HepG2 (cell line): ENCODE measurements around the gene ADRA1B. TPM values are rescaled to one million over a fixed set of nuclear protein-coding genes. Genes with fewer than 3 reads are reported as not detected.

ENCODE experiments used
- CENPT ChIP-seq: sonication (generic); formaldehyde crosslinking; IDR thresholded peaks from 2 replicates; pipeline ENCODE4 v1.8.0; 2022; ENCODE audit warnings: low read depth, mild to moderate bottlenecking, moderate library complexity, missing genetic modification reagents
- GABPB1 ChIP-seq: IDR thresholded peaks from 2 replicates; pipeline ENCODE4 v1.6.1; 2016; ENCODE audit warnings: mild to moderate bottlenecking, missing genetic modification reagents, moderate library complexity, missing compliant biosample characterization
- GRHL1 ChIP-seq: sonication (generic); formaldehyde crosslinking; conservative IDR thresholded peaks from 2 replicates; pipeline ENCODE4 v1.8.0; 2022; ENCODE audit warnings: missing genetic modification reagents
- MBNL3 ChIP-seq: fragments of 250-450 bp; sonication (Bioruptor Pico); conservative IDR thresholded peaks from 2 replicates; pipeline ENCODE4 v1.8.0; 2022; ENCODE audit warnings: mild to moderate bottlenecking, inconsistent platforms
- PHF8 ChIP-seq: sonication (generic); formaldehyde crosslinking; IDR thresholded peaks from 2 replicates; pipeline ENCODE4 v1.5.0; 2020; ENCODE audit warnings: missing genetic modification reagents
- ZBTB7B ChIP-seq: sonication (generic); formaldehyde crosslinking; IDR thresholded peaks from 2 replicates; pipeline ENCODE4 v1.4.0; 2020; ENCODE audit warnings: missing genetic modification reagents
- ZNF235 ChIP-seq: sonication (generic); formaldehyde crosslinking; IDR thresholded peaks from 2 replicates; pipeline ENCODE4 v1.8.1; 2023; ENCODE audit warnings: mild to moderate bottlenecking, missing genetic modification reagents, borderline replicate concordance
- ZNF280D ChIP-seq: sonication (generic); formaldehyde crosslinking; IDR thresholded peaks from 2 replicates; pipeline ENCODE4 v1.5.1; 2020; ENCODE audit warnings: mild to moderate bottlenecking, missing genetic modification reagents
- ZNF605 ChIP-seq: sonication (generic); formaldehyde crosslinking; IDR thresholded peaks from 2 replicates; pipeline ENCODE4 v1.8.0; 2022; ENCODE audit warnings: mild to moderate bottlenecking, missing genetic modification reagents
- ZSCAN21 ChIP-seq: sonication (generic); formaldehyde crosslinking; IDR thresholded peaks from 2 replicates; pipeline ENCODE4 v1.8.0; 2022; ENCODE audit warnings: mild to moderate bottlenecking, missing genetic modification reagents, moderate library complexity, borderline replicate concordance
- polyA plus RNA-seq, 8 experiments: library from polyadenylated mRNA; depleted of rRNA in 3 of 8; stranded (reverse) in 7 of 8; unstranded in 1 of 8; fragments of >200 nt; fragmentation: Illumina TruSeq in 4 of 8; extraction: Trizol in 4 of 8; gene quantifications; 2 replicates each; pipeline versions ENCODE4 v1.2.1 to v1.2.3, GENCODE V29; 2011 to 2016; ENCODE audit warnings: low read depth in 4 of 8, missing spikeins in 1 of 8, mixed read lengths in 1 of 8; ENCODE audit not compliant: insufficient read depth in 1 of 8
- total RNA-seq, 5 experiments: library from RNA; depleted of rRNA; stranded (reverse); fragments of >200 nt; fragmentation: Illumina TruSeq; extraction: Trizol; gene quantifications; 2 replicates each; pipeline ENCODE4 v1.2.3, GENCODE V29; 2016; ENCODE audit warnings: low read depth in 1 of 5
- TF ChIP-seq, protein P1 (sequence below): IDR thresholded peaks from 2 replicates; pipeline ENCODE4 v1.6.1; 2018; ENCODE audit warnings: missing genetic modification reagents, mild to moderate bottlenecking, missing compliant biosample characterization
- TF ChIP-seq, protein P2 (sequence below): sonication (generic); formaldehyde crosslinking; IDR thresholded peaks from 2 replicates; pipeline ENCODE4 v1.8.0; 2023; ENCODE audit warnings: mild to moderate bottlenecking, missing genetic modification reagents
- TF ChIP-seq, protein P3 (sequence below): sonication (generic); formaldehyde crosslinking; IDR thresholded peaks from 2 replicates; pipeline ENCODE4 v1.5.0; 2020; ENCODE audit warnings: mild to moderate bottlenecking, missing genetic modification reagents, borderline replicate concordance

The ADRA1B gene
- total and polyA plus RNA-seq, 2 of the 13 experiments (the other 11 are each of a cell fraction or from before 2014, with no cell fraction given): not detected

DNA sequence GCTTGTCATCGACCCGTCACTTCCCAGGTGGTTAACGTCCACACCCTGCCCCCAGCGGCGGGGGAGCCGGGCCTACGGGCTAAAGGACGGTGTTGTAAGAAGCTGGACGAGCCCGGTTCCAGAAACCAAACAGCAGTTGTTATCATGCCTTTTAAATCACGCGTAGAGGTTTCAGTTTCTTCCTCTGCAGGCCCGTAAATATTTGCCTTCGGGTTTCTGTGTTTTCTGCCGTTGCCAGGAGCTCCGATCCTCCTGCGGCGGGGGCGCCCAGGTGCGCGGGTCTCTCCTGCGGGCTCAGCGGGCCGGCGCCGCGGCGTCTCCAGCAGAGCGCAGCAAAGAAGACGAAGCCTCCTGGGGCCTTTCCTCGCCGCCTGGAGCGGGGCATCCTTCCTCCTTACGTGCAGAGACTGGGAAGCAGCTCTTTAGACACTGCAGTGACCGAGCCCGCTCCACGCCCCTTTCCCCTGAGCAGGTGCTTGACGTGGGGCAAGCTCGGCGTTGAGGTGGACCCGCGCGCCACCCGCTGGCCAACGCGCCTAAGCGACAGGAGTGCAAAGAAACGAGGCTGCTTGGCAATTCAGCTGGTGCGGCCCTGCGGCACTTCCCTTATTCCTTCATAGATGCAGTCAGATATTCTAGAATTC lies 70.9 kb downstream of the ADRA1B start (continued):
- no peak for TF ChIP-seq MBNL3 (CRISPR knock-in tag)
- 0 out of 2 replicates have a peak, but pooled peaks have one; percentile 45 for TF ChIP-seq ZNF280D (CRISPR knock-in tag)
- no peak for TF ChIP-seq GRHL1 (CRISPR knock-in tag)
- TF ChIP-seq PHF8: peak; percentile 38; the same call in 1 of the 2 replicates
- peak; percentile 36; the same call in 1 of the 2 replicates for TF ChIP-seq GABPB1 (CRISPR knock-in tag)
- TF ChIP-seq ZNF235: no peak
- TF ChIP-seq ZNF605: 0 out of 2 replicates have a peak, but pooled peaks have one; percentile 38
- TF ChIP-seq ZBTB7B (CRISPR knock-in tag): 0 out of 2 replicates have a peak, but pooled peaks have one; percentile 20
- TF ChIP-seq ZSCAN21 (CRISPR knock-in tag): peak; percentile 56; the same call in 1 of the 2 replicates
- TF ChIP-seq CENPT: no peak
- TF ChIP-seq, protein P1, sequence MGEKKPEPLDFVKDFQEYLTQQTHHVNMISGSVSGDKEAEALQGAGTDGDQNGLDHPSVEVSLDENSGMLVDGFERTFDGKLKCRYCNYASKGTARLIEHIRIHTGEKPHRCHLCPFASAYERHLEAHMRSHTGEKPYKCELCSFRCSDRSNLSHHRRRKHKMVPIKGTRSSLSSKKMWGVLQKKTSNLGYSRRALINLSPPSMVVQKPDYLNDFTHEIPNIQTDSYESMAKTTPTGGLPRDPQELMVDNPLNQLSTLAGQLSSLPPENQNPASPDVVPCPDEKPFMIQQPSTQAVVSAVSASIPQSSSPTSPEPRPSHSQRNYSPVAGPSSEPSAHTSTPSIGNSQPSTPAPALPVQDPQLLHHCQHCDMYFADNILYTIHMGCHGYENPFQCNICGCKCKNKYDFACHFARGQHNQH (CRISPR knock-in tag): 0 out of 2 replicates have a peak, but pooled peaks have one; percentile 21
- TF ChIP-seq, protein P2, sequence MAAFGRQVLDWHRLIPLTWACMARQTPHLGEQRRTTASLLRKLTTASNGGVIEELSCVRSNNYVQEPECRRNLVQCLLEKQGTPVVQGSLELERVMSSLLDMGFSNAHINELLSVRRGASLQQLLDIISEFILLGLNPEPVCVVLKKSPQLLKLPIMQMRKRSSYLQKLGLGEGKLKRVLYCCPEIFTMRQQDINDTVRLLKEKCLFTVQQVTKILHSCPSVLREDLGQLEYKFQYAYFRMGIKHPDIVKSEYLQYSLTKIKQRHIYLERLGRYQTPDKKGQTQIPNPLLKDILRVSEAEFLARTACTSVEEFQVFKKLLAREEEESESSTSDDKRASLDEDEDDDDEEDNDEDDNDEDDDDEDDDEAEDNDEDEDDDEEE: no peak
- TF ChIP-seq, protein P3, sequence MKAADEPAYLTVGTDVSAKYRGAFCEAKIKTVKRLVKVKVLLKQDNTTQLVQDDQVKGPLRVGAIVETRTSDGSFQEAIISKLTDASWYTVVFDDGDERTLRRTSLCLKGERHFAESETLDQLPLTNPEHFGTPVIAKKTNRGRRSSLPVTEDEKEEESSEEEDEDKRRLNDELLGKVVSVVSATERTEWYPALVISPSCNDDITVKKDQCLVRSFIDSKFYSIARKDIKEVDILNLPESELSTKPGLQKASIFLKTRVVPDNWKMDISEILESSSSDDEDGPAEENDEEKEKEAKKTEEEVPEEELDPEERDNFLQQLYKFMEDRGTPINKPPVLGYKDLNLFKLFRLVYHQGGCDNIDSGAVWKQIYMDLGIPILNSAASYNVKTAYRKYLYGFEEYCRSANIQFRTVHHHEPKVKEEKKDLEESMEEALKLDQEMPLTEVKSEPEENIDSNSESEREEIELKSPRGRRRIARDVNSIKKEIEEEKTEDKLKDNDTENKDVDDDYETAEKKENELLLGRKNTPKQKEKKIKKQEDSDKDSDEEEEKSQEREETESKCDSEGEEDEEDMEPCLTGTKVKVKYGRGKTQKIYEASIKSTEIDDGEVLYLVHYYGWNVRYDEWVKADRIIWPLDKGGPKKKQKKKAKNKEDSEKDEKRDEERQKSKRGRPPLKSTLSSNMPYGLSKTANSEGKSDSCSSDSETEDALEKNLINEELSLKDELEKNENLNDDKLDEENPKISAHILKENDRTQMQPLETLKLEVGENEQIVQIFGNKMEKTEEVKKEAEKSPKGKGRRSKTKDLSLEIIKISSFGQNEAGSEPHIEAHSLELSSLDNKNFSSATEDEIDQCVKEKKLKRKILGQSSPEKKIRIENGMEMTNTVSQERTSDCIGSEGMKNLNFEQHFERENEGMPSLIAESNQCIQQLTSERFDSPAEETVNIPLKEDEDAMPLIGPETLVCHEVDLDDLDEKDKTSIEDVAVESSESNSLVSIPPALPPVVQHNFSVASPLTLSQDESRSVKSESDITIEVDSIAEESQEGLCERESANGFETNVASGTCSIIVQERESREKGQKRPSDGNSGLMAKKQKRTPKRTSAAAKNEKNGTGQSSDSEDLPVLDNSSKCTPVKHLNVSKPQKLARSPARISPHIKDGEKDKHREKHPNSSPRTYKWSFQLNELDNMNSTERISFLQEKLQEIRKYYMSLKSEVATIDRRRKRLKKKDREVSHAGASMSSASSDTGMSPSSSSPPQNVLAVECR (CRISPR knock-in tag): peak; percentile 50; the same call in 1 of the 2 replicates
